DOHH2 (cell line): ENCODE data around the gene NOC2L.

Source experiments
- CTCF ChIP-seq: fragments of 200-600 bp; sonication (generic); IDR thresholded peaks from one replicate; pipeline ENCODE4 v1.5.1; 2014; ENCODE audit warnings: antibody characterized with exemption, mild to moderate bottlenecking, low read depth, low read length; ENCODE audit not compliant: poor library complexity, severe bottlenecking
- EZH2phosphoT487 ChIP-seq: fragments of 200-600 bp; sonication (generic); IDR thresholded peaks from 2 replicates; pipeline ENCODE4 v1.6.1; 2017; ENCODE audit warnings: borderline replicate concordance, mild to moderate bottlenecking, antibody characterized with exemption, low read length, moderate library complexity, mixed read lengths

GRCh38 chr1:963301-963651, 4.2 kb upstream of the NOC2L start:
- TF ChIP-seq CTCF (no peak), EZH2phosphoT487 (no peak)
